ENCODE results near the gene CDHR3.

The CDHR3 gene

DNA sequence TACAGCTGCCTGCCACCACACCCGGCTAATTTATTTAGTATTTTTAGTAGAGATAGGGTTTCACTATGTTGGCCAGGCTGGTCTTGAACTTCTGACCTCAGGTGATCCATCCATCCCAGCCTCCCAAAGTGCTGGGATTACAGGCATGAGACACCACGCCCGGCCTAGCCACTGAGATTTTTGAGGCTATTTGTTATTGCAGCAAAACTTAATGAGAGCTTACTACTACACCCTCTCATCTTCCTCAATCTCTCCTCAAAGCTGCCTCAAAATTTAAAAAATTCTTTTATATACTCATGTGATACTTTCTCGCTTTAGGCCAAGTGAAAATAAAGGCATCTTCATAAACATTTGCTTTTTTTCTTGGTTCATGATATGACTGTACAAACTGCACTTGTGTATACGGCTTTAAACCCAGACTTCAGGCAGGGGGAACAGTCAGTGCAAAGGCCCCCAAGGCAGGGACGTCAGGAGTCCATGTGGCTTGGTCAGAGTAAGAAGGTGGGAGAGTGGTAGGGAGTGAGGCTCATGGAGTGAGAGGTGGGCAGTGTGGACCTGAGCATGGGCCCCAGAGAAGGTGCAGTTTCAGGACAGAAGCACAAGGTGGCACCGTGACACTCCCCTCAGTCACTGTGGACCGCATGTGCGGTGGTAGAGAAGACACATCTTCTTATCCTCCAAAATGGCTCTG lies 93.6 kb downstream of the CDHR3 start:
- Histone ChIP-seq H3K79me2 (ENCODE audit: control insufficient read depth, insufficient read depth, low read length, unreplicated experiment) (no peaks in the 10 kb centered on the region), H3K36me3 (ENCODE audit: insufficient read depth, low read length) (no peaks in the 10 kb centered on the region), H3K27me3 (ENCODE audit: insufficient read depth, low read length) (0 out of 2 replicates have a peak, but pooled peaks cover 6% of the 10 kb centered on the region), H3K27ac (ENCODE audit: low read depth, low read length) (no peak overlapping the region), H3K4me1 (ENCODE audit: control insufficient read depth, insufficient read depth, low read length, unreplicated experiment) (peaks cover 4% of the 10 kb centered on the region), H2AFZ (ENCODE audit: low read length, unreplicated experiment) (no peak overlapping the region), H3K4me3 (ENCODE audit: low read depth, low read length) (no peak overlapping the region)

GRCh38 chr7:106057204-106057961 lies 94.3 kb downstream of the CDHR3 start:
- Histone ChIP-seq H3K27ac (ENCODE audit: low read depth, low read length) (no peak overlapping the region), H3K4me3 (ENCODE audit: low read depth, low read length) (no peak overlapping the region), H2AFZ (ENCODE audit: low read length, unreplicated experiment) (no peak overlapping the region), H3K79me2 (ENCODE audit: control insufficient read depth, insufficient read depth, low read length, unreplicated experiment) (no peaks in the 10 kb centered on the region), H3K36me3 (ENCODE audit: insufficient read depth, low read length) (no peaks in the 10 kb centered on the region), H3K4me1 (ENCODE audit: control insufficient read depth, insufficient read depth, low read length, unreplicated experiment) (peaks cover 4% of the 10 kb centered on the region), H3K27me3 (ENCODE audit: insufficient read depth, low read length) (0 out of 2 replicates have a peak, but pooled peaks cover 6% of the 10 kb centered on the region)

GRCh38 chr7:106057962-106058927 lies 95.2 kb downstream of the CDHR3 start:
- no peaks in the 10 kb centered on the region for H3K79me2 ChIP-seq (ENCODE audit: control insufficient read depth, insufficient read depth, low read length, unreplicated experiment)
- H2AFZ ChIP-seq (ENCODE audit: low read length, unreplicated experiment), result no peak overlapping the region
- no peak overlapping the region for H3K27ac ChIP-seq (ENCODE audit: low read depth, low read length)
- peaks cover 4% of the 10 kb centered on the region for H3K4me1 ChIP-seq (ENCODE audit: control insufficient read depth, insufficient read depth, low read length, unreplicated experiment)
- H3K36me3 ChIP-seq (ENCODE audit: insufficient read depth, low read length), result no peaks in the 10 kb centered on the region
- H3K27me3 ChIP-seq (ENCODE audit: insufficient read depth, low read length), result 0 out of 2 replicates have a peak, but pooled peaks cover 6% of the 10 kb centered on the region
- H3K4me3 ChIP-seq (ENCODE audit: low read depth, low read length), result no peak overlapping the region

DNA sequence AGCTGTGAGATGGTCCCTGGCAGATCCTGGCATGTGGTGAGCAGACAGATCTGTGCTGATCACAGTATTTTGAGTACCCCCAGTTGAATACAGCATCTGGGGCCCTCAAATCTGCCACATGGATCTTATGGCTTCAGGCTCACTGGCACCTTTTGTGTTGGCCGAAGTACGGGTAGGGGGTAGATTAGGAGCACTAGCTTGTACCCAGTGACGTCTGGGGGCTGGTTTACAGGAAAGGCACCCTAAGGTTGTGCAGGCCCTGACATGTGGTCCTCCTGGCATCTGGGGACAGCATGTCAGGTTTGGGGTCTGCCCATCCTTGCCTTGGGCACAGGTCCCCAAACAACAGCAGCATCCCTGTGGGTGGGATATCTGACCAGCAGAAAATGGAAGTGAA lies 95.9 kb downstream of the CDHR3 start:
- no peak overlapping the region for H3K27ac ChIP-seq (ENCODE audit: low read depth, low read length)
- no peaks in the 10 kb centered on the region for H3K79me2 ChIP-seq (ENCODE audit: control insufficient read depth, insufficient read depth, low read length, unreplicated experiment)
- no peak overlapping the region for H2AFZ ChIP-seq (ENCODE audit: low read length, unreplicated experiment)
- H3K27me3 ChIP-seq (ENCODE audit: insufficient read depth, low read length), result 0 out of 2 replicates have a peak, but pooled peaks cover 4% of the 10 kb centered on the region
- H3K4me3 ChIP-seq (ENCODE audit: low read depth, low read length), result no peak overlapping the region
- H3K36me3 ChIP-seq (ENCODE audit: insufficient read depth, low read length), result no peaks in the 10 kb centered on the region
- H3K4me1 ChIP-seq (ENCODE audit: control insufficient read depth, insufficient read depth, low read length, unreplicated experiment), result peaks cover 4% of the 10 kb centered on the region

DNA sequence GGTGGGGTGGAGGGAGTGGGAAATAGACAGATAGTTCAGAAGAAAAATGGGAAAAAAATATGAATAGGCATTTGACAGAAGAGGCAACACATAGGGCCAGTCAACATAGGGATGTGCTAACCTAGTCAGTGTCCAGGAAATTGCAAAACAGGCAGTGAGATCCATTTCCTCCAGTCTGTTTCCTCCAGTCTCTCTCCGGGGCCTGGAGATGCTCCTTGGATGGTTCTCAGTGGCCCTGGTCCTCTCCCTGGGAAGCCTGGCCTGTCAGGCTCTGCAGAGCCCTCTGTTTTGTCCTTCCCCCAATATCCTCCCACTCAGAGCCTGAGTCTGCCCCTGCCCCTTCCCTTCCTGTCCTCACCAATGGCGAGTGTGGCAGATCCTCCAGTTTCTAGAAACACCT lies 96.5 kb downstream of the CDHR3 start:
- H3K36me3 ChIP-seq (ENCODE audit: insufficient read depth, low read length), result no peaks in the 10 kb centered on the region
- no peaks in the 10 kb centered on the region for H3K79me2 ChIP-seq (ENCODE audit: control insufficient read depth, insufficient read depth, low read length, unreplicated experiment)
- no peak overlapping the region for H3K4me3 ChIP-seq (ENCODE audit: low read depth, low read length)
- H2AFZ ChIP-seq (ENCODE audit: low read length, unreplicated experiment), result no peak overlapping the region
- H3K27ac ChIP-seq (ENCODE audit: low read depth, low read length), result no peak overlapping the region
- H3K27me3 ChIP-seq (ENCODE audit: insufficient read depth, low read length), result no peaks in the 10 kb centered on the region
- H3K4me1 ChIP-seq (ENCODE audit: control insufficient read depth, insufficient read depth, low read length, unreplicated experiment), result peaks cover 8% of the 10 kb centered on the region

DNA sequence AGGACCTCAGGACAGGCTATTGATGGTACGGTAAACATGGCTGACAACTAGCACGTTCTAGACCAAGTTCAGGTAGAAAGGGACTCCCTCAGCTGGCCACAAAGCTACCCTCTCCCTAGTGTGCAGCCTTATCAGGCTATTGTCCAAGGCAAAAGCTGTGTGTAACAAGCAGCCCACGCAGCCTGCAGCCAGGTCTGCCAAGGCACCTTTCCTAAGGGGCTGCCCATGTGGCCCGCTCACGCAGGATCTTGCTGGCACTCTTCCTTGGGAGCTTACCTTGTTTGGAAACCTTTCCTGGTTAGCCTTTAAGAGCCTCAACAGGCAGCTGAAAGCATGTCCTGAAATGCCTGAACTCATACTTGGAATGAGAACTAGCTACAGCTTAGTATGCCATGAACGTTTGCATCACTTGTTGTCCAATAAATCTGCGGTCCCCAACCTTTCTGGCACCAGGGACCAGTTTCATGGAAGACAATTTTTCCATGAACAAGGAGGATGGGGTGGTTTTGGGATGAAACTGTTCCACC lies 97.4 kb downstream of the CDHR3 start:
- H3K4me3 ChIP-seq (ENCODE audit: low read depth, low read length), result no peak overlapping the region
- no peaks in the 10 kb centered on the region for H3K79me2 ChIP-seq (ENCODE audit: control insufficient read depth, insufficient read depth, low read length, unreplicated experiment)
- no peaks in the 10 kb centered on the region for H3K27me3 ChIP-seq (ENCODE audit: insufficient read depth, low read length)
- H3K4me1 ChIP-seq (ENCODE audit: control insufficient read depth, insufficient read depth, low read length, unreplicated experiment), result peaks cover 14% of the 10 kb centered on the region
- H2AFZ ChIP-seq (ENCODE audit: low read length, unreplicated experiment), result no peak overlapping the region
- no peak overlapping the region for H3K27ac ChIP-seq (ENCODE audit: low read depth, low read length)
- no peaks in the 10 kb centered on the region for H3K36me3 ChIP-seq (ENCODE audit: insufficient read depth, low read length)

DNA sequence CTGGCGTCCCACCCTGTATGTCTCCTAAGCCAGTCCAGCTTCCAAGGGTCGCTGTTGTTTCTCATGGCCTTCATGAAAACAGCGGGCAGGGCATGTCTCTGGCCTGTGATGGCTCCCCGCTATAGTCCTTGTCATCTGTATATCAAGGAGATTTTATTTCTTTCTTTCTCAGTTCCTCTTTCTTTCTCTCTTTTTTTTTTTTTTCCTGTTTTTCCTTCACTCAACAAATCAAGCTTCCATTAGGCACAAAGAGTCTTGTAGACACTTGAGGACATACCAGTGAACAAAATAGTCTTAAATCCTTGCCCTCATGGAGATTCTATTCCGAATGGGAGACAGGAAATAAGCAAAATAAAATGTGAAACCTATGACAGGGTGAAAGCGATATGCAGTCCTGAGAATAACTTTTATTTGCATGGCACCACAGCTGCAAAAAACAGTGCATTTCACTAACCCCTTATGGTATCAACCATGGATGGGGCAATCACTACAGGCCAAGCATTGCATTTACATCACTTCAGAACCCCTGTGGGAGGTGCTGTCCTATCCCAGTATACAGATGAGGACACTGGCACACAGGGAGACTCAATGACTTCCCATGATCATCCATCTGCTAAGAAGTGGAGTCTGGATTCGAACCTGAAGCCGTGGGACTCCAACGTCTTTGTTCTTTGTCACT lies 98.4 kb downstream of the CDHR3 start:
- no peaks in the 10 kb centered on the region for H3K79me2 ChIP-seq (ENCODE audit: control insufficient read depth, insufficient read depth, low read length, unreplicated experiment)
- H3K4me1 ChIP-seq (ENCODE audit: control insufficient read depth, insufficient read depth, low read length, unreplicated experiment), result peaks cover 23% of the 10 kb centered on the region
- no peak overlapping the region for H3K27ac ChIP-seq (ENCODE audit: low read depth, low read length)
- H3K4me3 ChIP-seq (ENCODE audit: low read depth, low read length), result no peak overlapping the region
- H3K27me3 ChIP-seq (ENCODE audit: insufficient read depth, low read length), result no peaks in the 10 kb centered on the region
- no peak overlapping the region for H2AFZ ChIP-seq (ENCODE audit: low read length, unreplicated experiment)
- H3K36me3 ChIP-seq (ENCODE audit: insufficient read depth, low read length), result no peaks in the 10 kb centered on the region

- no peaks in the 10 kb centered on the region for H3K27me3 ChIP-seq (ENCODE audit: insufficient read depth, low read length)
- H3K27ac ChIP-seq (ENCODE audit: low read depth, low read length), result no peak overlapping the region
- no peaks in the 10 kb centered on the region for H3K79me2 ChIP-seq (ENCODE audit: control insufficient read depth, insufficient read depth, low read length, unreplicated experiment)
- peaks cover 23% of the 10 kb centered on the region for H3K4me1 ChIP-seq (ENCODE audit: control insufficient read depth, insufficient read depth, low read length, unreplicated experiment)
- H3K36me3 ChIP-seq (ENCODE audit: insufficient read depth, low read length), result no peaks in the 10 kb centered on the region
- no peak overlapping the region for H3K4me3 ChIP-seq (ENCODE audit: low read depth, low read length)
- H2AFZ ChIP-seq (ENCODE audit: low read length, unreplicated experiment), result no peak overlapping the region
Observed at GRCh38 chr7:106062006-106062405, 98.9 kb downstream of the CDHR3 start.

DNA sequence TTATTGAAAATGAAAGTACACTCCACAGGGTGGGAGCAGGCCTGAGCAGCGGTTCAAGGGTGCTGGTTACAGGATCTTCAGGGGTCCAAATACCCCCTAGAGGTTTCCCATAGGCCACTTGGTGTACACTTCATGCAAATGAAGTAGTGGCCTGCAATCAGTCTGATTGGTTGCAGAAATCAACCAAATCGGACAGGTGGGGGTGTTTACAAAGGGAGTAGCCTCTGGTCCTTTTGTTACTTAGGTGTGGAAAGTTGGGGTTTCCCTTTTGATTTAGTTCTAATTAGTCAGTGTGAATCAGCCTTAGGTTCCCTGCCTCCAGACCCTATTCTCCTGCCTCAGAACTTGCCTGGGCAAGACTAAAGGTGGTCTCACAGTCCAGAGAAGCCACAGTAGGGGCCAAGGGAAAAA lies 99.5 kb downstream of the CDHR3 start:
- no peak overlapping the region for H3K4me3 ChIP-seq (ENCODE audit: low read depth, low read length)
- H3K4me1 ChIP-seq (ENCODE audit: control insufficient read depth, insufficient read depth, low read length, unreplicated experiment), result peaks cover 19% of the 10 kb centered on the region
- H3K27me3 ChIP-seq (ENCODE audit: insufficient read depth, low read length), result no peaks in the 10 kb centered on the region
- H3K79me2 ChIP-seq (ENCODE audit: control insufficient read depth, insufficient read depth, low read length, unreplicated experiment), result no peaks in the 10 kb centered on the region
- H3K27ac ChIP-seq (ENCODE audit: low read depth, low read length), result no peak overlapping the region
- H2AFZ ChIP-seq (ENCODE audit: low read length, unreplicated experiment), result no peak overlapping the region
- H3K36me3 ChIP-seq (ENCODE audit: insufficient read depth, low read length), result no peaks in the 10 kb centered on the region

DNA sequence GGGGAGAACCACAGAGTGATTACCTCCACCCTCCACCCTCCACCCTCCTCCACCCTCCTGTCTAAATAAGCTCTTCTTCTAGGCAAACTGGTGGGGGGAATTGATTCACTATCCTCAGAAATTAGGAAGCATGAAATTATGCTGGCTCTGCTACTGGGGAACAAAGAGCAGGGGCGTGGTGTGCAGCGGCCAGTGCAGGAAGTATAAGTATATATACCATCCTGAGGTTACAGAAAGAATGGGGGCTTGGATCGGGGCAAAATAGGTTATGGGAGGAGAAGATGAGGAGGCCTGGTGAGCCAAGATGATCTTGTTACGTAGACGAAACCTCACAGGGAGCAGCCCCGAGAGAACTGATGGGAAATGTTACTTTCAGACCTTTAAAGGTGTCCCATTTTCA lies 100.0 kb downstream of the CDHR3 start:
- no peak overlapping the region for H2AFZ ChIP-seq (ENCODE audit: low read length, unreplicated experiment)
- H3K79me2 ChIP-seq (ENCODE audit: control insufficient read depth, insufficient read depth, low read length, unreplicated experiment), result no peaks in the 10 kb centered on the region
- H3K27me3 ChIP-seq (ENCODE audit: insufficient read depth, low read length), result no peaks in the 10 kb centered on the region
- H3K4me1 ChIP-seq (ENCODE audit: control insufficient read depth, insufficient read depth, low read length, unreplicated experiment), result peaks cover 19% of the 10 kb centered on the region
- no peak overlapping the region for H3K27ac ChIP-seq (ENCODE audit: low read depth, low read length)
- no peak overlapping the region for H3K4me3 ChIP-seq (ENCODE audit: low read depth, low read length)
- no peaks in the 10 kb centered on the region for H3K36me3 ChIP-seq (ENCODE audit: insufficient read depth, low read length)
